Measurements from ENCODE around the gene HJURP.
A peak's percentile ranks its signal among the peaks of the same experiment; 100 is the strongest.

HJURP gene

DNA sequence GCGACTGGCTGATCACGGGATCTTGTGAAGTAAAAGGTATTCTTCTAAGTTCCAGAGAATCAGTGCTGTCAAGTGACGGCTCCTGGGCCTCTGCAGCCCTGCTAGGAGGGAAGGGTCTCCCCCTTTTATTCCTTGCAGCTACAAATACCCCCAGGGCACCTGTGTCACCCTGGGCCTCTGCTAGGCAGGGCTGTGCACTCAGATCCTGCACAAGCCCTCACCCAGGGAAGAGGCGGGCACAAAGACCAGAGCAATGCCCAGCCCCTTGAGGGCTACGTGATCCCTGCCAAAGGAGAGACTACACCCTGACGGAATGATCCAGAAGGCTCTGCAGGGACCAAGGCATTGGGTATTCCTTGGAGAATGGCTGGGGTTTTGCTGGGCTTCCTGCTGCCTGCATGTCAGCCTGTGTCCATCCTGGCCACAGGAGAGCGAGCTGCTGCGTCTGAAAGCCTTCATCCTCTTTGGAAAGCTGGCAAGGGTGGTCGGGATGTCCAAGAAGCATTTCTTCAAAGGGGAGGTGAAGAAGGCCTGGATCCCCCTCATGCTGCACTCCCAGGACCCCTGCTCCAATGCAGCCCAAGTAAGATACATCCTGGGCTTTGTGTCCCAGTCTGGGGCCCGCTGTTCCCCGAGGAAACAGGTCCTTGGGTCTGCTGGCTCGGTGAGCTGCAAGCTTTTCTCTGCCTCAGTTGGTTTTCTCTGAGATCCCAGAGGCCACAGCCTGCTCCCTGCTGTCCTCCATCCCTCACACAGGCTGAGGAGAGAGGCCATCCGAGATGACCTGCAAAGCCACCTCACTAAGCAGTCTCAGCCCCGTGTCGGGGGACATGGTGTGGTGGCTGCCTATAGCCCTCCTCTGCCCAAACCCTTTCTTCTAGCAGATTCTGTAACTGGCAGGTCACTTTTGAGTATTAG lies 24.9 kb downstream of the HJURP start:
- no peak for DNase-seq

DNA sequence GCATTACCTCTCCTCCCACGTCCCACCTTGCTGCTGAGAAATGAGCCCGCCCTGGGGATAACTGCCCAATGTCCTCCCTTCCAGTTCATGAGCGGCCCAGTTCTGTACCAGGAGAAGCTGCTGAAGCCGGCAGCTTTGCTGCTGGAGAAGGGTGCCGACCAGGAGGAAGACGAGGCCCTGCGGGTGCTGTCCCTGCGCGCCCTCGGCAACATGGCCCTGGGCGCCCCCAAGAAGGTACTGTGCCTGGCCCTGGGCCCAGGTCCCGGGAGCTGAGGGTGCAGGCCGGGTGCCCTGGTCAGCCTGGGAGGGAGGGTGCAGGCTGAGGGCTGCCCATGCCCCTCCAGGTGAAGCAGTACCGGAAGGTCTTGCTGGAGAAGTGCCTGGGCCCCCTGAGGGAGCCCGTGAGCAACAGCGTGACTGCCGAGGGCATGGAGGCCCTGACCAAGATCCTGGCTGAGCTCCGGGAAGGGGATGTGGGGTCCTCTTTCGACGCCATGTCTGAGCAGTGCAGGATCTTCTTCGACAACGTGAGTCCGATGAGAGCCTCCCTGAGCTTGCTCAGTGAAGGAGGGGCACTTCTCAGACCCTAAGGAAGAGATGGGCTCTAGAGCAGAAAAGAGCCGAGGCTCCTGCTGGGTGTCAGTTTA lies 25.7 kb downstream of the HJURP start:
- no peak for DNase-seq

DNA sequence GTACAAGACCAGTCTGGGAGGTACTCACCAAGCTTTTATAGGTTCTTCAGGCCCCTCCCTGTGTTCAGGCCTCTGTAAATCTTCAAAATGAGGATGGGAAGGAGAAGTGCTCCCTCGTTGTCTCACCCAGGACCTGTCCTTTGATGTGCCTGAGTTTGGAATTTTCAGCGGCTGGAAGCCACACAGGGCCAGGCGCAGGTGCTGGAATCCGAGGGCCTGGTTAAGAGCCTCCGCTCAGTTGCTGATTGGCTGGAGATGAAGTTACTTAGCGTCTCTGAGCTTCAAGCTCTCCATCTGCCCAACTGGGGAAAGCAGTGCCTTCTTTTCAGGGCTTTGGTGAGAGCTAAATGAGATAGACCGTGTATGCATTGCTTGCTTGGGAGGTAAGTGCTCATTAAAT lies 30.0 kb downstream of the HJURP start:
- no peak for DNase-seq

DNA sequence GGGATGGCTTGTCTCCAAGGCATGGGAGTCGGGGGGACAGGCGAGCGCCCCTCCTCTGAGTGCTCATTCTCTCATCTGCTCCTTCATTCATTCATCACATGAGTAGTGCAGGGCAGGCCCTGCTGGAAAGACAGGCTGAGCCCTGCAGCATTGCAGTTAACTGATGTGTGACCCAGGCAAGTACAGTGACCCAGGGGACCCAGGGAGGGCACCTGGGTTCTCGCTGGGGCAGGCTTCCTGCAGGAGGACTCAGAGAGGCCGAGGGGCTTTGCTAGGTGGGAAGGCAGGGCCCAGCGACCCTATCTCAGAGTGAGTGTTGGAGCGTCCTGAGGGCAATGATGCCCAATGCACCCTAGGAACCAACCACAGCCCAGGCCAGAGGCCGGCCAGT lies 30.6 kb downstream of the HJURP start:
- no peak for DNase-seq

DNA sequence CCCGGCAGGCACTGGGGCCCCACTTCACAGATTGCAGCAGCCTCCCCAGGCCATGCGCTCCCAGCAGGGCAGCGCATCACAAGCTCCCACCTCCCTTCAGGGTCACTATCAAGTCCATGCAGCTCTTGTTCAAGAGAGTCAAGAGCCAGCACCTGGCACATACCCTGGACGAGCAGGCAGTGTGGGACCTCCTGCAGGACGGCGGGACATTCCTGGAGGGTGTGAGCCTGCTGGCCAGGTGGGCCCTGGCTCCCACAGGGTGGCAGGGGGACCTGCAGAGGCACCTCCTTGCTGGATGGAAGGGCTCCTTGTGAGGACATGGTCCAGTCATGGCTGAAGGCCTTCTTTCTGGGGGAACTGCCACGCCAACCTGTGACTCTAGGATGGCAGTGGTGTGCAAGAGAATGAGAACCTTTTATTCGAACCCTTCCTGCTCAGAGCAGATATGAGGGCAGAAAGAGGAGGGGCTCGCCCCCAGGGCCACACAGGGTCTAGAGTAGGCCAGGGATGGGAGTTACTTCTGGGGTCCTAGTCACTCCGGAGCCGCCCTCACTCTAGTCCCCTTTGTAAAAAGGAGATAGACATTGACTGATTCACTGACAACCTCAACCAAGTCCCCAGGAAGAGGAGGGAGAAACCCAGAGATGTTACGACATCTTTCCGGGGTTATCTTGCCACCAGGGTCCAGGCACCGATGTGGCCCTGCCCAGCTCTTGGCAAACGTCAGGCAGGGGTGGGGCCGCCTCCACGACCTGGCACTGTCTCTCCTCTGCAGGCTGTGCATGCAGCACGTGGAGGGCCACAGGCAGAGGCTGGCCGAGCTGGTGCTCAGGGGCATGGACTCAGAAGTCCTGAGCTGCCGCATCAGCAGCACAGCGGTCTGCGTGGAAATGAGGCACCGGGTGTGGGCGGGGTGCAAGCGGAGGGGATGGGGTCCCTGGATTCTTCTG lies 31.3 kb downstream of the HJURP start:
- no peak for DNase-seq

DNA sequence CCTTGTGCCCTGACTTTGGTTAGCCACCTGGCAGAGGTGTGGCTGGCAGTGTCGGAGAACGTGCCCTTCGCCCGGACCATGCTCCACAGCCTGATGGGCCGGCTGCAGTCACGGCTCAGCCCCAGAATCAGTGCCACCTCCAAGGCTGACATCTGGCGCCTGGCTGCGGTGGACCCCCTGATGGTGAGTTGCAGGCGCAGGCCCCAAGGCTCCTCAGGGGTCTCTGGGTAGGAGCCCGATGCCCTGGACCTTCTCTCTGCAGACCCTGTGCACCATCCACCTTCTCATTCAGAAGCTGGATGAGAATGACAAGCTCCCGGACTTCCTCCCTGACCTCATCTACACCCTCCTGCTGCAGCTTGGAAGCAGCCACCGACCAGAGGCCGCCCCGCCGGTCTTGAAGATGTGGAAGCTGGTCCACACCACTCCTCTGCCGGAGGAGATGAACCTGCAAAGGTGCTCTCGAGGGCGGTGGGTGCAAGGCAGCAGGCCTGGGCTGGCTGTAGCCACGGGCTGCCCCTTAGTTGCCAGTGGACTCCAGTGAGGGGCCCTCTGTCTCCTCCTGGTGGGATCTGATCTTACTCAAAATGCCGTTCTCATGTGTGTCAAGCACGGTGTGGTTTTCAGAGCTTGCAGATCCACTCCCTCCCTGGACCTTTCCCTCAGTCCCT lies 32.1 kb downstream of the HJURP start:
- DNase-seq, result no peak

DNA sequence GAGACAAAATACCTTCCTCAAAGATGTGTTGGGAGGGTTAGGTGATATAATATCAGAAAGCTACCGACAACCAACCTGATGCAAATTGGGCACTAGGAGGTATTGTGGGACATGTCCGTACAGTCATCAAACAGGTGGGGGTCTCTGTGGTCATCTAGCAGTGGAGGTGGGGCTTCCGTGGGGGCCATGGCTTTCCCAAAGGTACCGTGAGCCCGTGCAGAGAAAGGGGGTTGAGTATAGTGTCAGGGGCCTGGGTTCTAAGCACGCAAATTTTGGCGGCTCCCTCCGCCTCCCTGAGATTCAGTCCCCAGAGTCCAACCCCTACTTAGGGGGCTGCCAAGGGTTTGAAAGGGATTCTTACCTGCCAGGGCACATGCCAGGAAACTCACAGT lies 32.6 kb downstream of the HJURP start:
- no peak for DNase-seq

DNA sequence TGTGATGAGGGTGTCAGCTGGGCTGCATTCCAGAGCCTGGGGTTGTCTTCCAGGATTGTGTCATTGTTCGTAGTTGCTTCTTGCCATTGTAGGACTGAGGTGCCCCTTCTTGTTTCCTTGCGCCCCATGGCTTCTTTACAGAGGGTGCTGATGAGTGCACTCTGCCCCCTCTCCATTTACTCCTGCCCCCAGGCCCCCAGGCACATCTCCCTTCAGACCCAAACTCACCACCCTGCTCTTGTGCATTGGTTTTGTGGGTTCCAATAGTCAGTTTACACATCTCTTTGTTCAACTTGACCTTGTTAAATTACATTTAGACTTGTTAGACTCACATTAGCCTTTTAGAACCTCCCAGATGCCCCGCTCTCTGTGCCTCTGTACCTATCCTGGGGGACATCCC lies 33.1 kb downstream of the HJURP start:
- DNase-seq, result no peak

DNA sequence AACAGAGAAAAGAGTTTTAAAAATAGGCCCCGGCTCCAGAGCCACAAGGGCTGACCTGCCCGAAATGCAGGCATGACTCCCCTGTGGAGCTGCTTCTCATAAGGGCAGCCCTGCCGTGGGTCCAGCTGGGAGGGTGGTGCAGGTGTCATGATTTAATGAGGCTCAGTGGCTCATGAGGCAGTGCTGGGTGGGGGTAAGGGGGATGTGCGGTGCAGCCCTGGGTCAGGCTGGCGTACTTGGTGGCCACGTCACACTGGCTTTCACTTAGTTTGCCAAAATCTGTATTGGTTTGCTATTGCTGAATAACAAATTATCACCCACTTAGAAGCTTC lies 33.6 kb downstream of the HJURP start:
- DNase-seq, result no peak

DNA sequence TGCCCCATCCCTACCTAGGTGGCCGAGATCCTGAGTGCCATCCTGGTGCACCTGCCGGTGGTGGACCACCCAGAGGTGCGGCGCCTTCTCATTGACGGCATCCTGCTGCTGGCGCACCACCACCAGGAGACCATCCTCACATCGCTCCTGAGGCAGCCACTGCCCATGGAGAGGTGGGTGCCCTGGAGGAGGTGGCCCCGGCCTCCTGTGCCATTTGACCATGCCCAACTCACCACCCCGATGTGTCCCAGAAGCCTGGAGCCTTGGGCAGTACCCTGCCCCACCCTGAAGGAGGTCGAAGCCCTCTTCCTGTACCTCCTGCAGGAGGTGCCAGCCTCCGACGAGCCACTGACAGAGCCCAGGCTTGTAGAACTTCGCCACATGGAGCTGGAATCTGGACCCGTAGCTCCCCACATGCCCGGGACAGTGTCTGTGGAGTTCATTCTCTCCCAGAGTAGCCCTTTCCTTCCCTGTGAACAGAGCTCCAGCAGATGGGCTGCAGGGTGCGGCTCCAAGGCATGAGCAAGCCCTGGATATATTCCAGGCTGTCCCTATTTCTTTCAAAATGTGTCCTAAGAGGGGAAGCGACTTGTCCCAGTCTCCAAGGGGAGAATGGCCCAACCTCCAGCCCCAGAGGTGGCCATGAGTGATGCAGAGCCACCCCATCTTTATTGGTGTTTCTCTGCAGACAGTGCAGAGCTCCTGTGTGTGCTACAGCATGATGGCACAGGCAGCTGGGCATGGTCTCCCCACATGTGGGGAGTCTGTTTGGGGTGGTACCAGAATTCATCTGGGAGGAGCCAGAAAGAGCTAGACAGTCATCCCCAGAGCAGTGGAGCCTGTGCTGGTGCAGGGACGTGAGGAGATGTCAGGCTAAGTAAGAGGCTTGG lies 34.2 kb downstream of the HJURP start:
- no peak for DNase-seq

DNA sequence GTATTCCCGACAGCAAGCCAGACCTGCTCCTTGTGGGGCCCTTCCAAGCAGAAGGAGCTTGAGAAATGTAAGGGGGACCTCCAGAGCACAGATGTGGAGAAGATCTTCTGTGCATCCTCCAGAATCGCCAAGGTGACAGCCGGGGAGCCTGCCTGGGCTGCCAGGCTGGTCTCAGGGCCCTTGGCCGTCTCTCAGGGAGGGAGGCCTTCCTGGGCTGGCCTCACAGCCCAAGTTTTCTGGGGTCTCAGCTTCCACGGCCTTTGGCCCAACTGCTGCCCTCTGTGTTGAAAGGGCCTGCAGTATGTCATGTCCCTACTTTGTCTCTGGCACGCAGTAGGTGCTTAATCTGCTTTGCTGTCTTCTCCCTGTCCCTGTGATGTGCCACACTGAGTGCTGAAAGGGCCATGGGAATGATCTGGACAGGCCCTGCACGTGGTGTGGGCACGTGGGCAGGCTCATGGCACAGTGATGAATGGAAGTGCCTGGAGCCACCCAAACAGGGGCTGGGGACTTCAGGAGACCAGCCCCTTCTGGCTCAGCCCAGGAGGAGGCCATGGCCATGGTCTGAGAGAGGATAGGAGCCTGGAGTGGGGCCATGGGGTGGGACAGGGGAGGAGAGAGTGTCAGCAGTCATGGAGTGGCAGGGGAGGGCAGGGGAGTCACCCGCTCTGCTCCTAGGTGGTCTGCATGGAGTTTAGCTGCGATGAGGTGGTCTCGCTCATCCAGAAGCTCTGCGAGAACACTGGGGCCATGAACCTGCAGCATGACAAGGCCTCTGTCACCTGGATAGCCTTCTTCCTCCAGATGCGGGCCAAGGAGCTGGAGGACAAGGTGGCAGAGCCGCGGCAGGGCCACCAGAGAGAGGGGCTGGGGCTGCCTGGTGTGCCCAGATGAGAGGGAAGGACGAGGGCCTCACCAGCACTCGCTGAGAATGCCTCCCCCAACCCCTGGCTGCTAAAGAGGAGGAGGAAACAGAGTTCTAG lies 35.4 kb downstream of the HJURP start:
- DNase-seq, result no peak

DNA sequence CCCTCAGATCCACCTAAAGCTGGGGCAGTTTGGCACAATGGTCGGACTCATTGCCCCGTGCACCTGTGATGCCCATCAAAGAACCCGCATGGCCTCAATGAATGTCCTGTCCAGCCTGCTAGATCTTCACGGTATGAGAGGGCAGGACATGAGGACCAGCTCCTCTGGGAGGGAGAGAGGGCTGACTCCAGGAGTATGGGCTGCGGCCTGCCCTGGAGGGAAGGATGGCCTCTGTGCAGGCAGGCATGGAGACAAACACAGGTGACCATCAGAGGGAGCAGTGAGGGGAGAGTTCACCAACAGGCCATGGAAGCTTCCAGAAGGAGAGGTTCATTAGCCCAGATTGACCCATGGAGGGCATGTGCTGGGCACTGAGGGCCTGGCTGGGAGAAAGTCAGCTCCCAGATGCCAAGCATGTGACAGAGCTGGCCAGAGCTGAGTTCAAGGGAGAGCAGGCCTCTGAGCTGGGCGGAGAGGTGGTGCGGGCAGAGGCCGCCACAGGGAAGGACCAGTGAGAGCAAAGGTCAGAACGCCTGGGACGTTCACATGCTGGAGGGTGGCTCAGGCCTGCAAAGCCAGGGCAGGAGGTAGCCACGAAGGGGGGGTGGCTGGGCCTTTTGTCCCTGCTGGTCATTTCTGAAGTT lies 36.2 kb downstream of the HJURP start:
- DNase-seq, result no peak

DNA sequence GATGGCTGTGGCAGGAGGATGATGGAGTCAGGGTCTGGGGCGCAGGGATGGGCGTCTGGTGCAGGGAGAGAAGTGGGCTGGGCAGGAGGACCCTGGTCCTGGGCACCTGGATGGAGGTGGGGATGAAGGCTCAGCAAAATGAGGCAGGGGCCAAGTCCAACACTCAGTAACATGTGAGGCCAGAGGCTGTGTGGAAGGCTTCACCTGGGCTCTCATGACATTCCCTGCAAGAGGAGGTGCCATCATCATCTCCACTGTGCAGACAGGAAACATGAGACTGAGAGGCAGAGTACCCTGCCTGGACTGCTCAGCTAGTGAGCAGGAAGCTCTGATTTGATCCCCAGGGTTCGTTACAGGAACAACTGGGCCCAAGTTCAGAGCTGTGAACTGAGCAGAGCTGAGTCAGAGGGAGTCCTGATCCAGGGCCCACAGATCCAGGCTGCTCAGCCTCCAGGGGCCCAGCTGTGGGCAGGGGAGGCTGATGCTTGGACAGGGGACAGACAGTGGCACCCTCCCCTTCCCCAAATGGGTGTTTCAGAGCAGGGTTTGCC lies 36.9 kb downstream of the HJURP start:
- DNase-seq, result no peak

DNA sequence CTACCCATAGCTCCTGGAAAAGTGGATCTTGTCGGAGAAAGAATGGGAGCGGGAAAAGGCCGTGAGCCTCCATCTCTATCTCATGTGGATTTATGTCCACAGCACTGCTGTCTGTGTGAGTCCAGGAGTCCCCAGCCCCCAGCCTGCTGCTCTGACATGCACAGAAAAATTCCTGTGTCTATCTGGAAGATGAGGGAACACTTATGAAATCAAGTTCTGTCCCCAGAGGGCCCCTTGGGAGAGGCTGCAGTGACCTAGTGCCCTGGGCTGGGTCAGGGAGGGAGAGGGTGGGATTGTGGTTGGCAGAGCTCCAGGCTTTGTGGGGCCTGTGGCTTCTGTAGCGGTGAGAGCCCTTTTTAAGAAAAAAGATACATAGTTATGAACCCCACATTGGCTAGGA lies 37.6 kb downstream of the HJURP start:
- no peak for DNase-seq

DNA sequence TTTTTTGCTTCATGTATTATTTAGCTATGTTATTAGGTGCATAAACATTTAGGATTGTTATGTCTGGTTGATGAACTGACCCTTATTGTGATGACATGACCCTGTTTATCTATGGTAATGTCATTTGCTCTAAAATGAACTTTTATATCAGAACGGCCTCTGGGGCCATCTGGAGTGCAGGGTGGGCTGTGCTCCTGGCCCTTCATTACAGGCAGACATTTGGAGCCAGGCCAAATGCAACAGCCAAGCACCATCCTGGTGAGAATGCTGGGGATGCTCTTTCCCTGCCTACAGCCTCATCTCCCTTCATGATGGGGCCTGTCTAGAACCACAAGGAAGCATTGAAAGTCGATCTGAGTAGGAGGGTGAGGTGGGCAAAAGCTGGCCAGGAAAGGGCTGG lies 38.0 kb downstream of the HJURP start:
- peak; percentile 67 for DNase-seq

DNA sequence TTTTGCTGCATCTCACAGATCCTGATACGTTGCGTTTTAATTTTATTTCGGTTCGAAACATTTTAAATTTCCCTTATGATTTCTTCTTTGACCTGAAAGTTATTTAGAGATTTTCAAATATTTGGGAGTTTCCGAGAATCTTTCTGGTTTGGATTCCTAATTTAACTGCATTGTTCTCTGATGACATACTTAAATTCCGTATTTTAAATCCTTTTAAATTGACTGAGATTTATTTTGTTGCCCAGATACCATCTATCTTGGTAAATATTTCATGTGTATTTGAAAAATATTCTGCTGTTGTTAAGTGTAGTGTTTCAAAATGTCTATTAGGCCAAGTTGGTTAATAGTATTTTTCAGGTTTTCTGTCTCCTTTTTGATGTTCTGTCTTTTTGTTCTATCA lies 38.5 kb downstream of the HJURP start:
- no peak for DNase-seq

DNA sequence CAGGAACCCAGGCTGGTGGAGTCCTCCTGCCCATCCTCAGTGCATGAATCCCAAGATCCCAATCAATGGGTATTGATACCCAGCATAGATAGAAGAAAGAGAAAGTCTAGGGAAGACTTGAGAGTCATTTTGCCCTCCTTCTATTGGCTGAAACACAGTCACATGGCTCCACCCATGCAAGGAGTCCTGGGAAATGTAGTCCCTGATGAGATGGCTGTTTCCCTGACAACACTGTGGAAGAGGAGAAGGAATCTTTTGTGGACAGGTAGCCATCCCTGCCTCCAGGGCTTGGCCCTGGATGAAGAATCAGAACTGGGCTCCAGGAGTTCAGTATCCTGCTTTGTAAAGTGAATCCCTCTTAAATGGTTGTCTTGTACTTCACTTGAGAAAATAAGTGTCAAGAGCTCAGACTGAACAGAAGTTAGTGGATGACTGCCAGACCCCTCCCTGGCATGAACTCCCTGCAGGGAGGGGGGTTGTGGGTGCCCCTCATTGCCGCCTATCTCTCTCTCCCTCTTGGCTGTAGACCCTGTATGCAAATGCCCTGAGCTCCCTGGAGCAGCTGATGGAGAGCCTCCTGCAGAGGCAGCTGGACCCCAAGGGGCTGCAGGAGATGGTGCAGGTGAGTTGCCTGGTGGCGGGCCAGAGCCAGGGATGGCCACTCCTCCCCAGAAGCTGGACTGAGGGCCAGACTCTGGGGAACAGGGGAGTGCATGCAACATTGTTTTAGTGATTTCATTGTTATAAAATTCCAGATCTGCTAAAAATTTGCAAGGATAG lies 40.1 kb downstream of the HJURP start:
- peak; percentile 15 for DNase-seq

DNA sequence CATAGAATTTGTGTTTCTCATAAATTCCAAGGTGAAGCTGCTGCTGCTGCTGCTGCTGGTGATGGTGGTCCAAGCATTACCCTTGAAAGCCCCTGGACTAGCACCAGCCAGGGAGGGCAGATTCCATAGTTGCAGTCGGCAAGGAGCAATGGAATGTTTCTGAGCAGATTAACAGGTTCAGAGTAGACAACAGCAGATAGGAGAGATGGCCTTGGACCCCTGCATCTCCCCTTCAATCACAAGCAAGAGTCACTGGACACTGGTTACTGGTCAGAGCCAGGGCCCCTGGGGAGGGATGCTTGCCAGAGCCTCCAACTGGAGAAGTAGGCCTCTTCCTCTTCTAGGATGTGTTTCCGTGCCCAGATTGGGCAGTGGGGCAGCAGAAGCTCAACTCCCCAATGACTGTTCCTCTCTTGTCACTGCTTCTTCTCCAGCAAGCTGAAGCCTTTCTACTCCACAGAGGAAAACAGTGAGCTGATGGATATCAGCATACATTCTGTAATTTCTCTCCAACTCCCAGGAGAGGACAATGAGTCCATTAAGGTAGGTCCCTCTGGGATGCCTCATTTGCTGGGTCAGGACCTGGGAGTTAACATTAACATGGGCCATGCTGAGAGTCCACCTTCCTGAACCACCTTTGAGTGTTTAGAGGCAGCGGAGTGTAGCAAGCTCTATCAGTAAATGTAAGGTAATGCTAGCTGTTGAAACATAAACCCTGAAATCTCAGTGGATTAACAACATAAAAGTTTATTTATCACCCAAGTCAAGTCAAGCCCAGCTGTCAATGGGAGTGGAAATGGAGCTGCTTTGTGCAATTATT lies 40.9 kb downstream of the HJURP start:
- DNase-seq, result no peak

All from NCI-H1694 (cell line).